ENCODE data around the gene BORCS6.

BORCS6 gene

GRCh38 chr17:8158267-8159031 lies 31.5 kb downstream of the BORCS6 start:
- intact Hi-C loops (cut with DNase I) = loop anchor here (5.0 kb wide), 1 partner anchor 36 kb away; the partner anchor contains the start of gene HES7
- DNase-seq = peak; percentile 79 to 98 (median 93)

GRCh38 chr17:8156246-8156992 lies 33.6 kb downstream of the BORCS6 start:
- peak; percentile 98 to 100 (median 99) for DNase-seq
- intact Hi-C loops (cut with DNase I) = loop anchor here (1.0 to 5.0 kb wide), 2 partner anchors 18 to 34 kb away; partner anchors contain the start of gene HES7

- peak in 2 of 10 donors; percentile 52 to 69 for DNase-seq
- intact Hi-C loops (cut with DNase I) = loop anchor here (1.0 to 5.0 kb wide), 2 partner anchors 18 to 34 kb away; partner anchors contain the start of gene HES7
Observed at GRCh38 chr17:8155996-8156245, 34.1 kb downstream of the BORCS6 start.

GRCh38 chr17:8155231-8155995 lies 34.6 kb downstream of the BORCS6 start:
- peak in 2 of 10 donors; percentile 15 to 38 for DNase-seq
- intact Hi-C loops (cut with DNase I) = loop anchor here (5.0 kb wide), 1 partner anchor 33 kb away; the partner anchor contains the start of gene HES7

GRCh38 chr17:8154608-8155155 lies 35.3 kb downstream of the BORCS6 start:
- intact Hi-C loops (cut with DNase I) = loop anchor here (5.0 kb wide), 1 partner anchor 32 kb away; the partner anchor contains the start of gene HES7
- DNase-seq = no peak

GRCh38 chr17:8153957-8154607 lies 35.9 kb downstream of the BORCS6 start:
- intact Hi-C loops (cut with DNase I) = no loop called here
- DNase-seq = peak; percentile 95 to 99 (median 98)

- peak; percentile 63 to 96 (median 66) for DNase-seq
- intact Hi-C loops (cut with DNase I) = no loop called here
Observed at GRCh38 chr17:8153525-8153956, 36.4 kb downstream of the BORCS6 start.

GRCh38 chr17:8153031-8153451 lies 36.9 kb downstream of the BORCS6 start:
- intact Hi-C loops (cut with DNase I) = no loop called here
- DNase-seq = peak in 1 of 10 donors; percentile 50

GRCh38 chr17:8152112-8152775 lies 37.7 kb downstream of the BORCS6 start, which contains the start of gene PER1:
PER1 (minus strand) TSS chr17:8152404; CDS start chr17:8150706, 1,698 bp downstream.
- intact Hi-C loops (cut with DNase I) = no loop called here
- peak; percentile 91 to 99 (median 97) for DNase-seq

- intact Hi-C loops (cut with DNase I) = no loop called here
- DNase-seq = peak in 9 of 10 donors; percentile 55 to 94 (median 77)
Observed at GRCh38 chr17:8151641-8152111, 38.3 kb downstream of the BORCS6 start.

- intact Hi-C loops (cut with DNase I) = no loop called here
Observed at GRCh38 chr17:8151120-8151640, 38.8 kb downstream of the BORCS6 start.

GRCh38 chr17:8150194-8151119 lies 39.5 kb downstream of the BORCS6 start:
- intact Hi-C loops (cut with DNase I) = no loop called here
- DNase-seq = peak in 2 of 10 donors; percentile 60 to 61

More at GRCh38 chr17:8151120-8151640, 38.8 kb downstream of the BORCS6 start:
- DNase-seq = peak; percentile 75 to 98 (median 86)

GRCh38 chr17:8149419-8150193 lies 40.4 kb downstream of the BORCS6 start:
- intact Hi-C loops (cut with DNase I) = no loop called here

GRCh38 chr17:8148560-8148959 lies 41.4 kb downstream of the BORCS6 start:
- intact Hi-C loops (cut with DNase I) = no loop called here
- peak in 2 of 10 donors; percentile 25 to 59 for DNase-seq

More at GRCh38 chr17:8149419-8150193, 40.4 kb downstream of the BORCS6 start:
- DNase-seq = peak in 2 of 10 donors; percentile 37 to 72

- intact Hi-C loops (cut with DNase I) = no loop called here
- DNase-seq = peak in 2 of 10 donors; percentile 50 to 56
Observed at GRCh38 chr17:8147805-8148404, 42.1 kb downstream of the BORCS6 start.

GRCh38 chr17:8147141-8147804 lies 42.7 kb downstream of the BORCS6 start:
- intact Hi-C loops (cut with DNase I) = no loop called here
- peak in 2 of 10 donors; percentile 57 to 72 for DNase-seq

Data from posterior cingulate gyrus (tissue), 11 donors.